Measurements from ENCODE around the gene TBK1. TPM values are rescaled to one million over a fixed set of nuclear protein-coding genes. Genes with fewer than 3 reads are reported as not detected.
A peak's percentile ranks its signal among the peaks of the same experiment; 100 is the strongest.

TBK1 gene
- total and polyA plus RNA-seq, 9 of the 15 experiments (the other 6 are each of a cell fraction or from before 2014, with no cell fraction given) = 20.4 to 42.0 (median 27.8) TPM

DNA sequence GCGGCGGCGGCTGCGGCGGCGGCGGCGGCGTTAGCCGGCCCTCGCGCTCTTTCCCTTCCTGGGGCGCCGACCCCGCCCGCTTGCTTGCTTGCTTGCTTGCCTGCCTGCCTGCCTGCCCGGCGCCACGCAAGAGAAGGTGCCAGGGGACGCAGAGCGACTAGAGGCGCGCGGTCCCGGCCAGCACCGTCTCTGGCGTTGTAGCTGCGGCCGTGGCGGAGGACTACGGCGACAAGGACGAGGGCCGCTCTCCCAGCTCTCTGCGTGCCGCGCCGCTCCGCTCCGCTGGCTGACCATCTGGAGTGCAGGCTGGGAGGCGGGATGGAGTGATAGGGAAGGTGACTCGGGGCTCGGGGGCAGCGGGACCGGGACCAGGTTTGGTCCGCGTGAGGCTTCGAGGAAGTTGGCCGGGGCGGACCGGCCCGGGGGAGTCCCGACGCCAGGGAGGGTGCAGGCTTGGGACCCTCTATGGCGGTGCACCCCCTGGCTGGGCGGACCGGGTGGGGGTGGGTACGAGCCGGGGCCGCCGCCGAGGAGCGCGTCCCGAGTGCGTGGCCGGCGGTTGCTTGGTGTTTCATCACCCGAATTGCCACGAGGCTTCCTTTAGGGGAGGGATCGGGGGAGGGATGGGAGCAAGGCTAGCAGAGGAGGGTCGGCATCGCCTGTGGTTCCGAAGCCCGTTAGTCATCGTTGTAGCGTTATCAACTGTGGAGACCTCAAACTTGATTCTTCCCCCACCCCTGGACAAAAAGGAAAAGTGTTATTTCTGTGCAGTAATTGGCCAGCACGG, 47.3 kb upstream of the TBK1 start (continued):
- no peak; a peak in 1 of 4 replicates for TF ChIP-seq ZMIZ1 (IDR thresholded peaks at IDR 0.05; ENCODE audit: low read depth in 2 of 2, low read length in 2 of 2)
- TF ChIP-seq ZBTB8A (IDR thresholded peaks at IDR 0.05; ENCODE audit: partially characterized antibody) = no peak
- no peak for TF ChIP-seq DACH1 (IDR thresholded peaks at IDR 0.05; ENCODE audit: partially characterized antibody)
- TF ChIP-seq, protein P1, sequence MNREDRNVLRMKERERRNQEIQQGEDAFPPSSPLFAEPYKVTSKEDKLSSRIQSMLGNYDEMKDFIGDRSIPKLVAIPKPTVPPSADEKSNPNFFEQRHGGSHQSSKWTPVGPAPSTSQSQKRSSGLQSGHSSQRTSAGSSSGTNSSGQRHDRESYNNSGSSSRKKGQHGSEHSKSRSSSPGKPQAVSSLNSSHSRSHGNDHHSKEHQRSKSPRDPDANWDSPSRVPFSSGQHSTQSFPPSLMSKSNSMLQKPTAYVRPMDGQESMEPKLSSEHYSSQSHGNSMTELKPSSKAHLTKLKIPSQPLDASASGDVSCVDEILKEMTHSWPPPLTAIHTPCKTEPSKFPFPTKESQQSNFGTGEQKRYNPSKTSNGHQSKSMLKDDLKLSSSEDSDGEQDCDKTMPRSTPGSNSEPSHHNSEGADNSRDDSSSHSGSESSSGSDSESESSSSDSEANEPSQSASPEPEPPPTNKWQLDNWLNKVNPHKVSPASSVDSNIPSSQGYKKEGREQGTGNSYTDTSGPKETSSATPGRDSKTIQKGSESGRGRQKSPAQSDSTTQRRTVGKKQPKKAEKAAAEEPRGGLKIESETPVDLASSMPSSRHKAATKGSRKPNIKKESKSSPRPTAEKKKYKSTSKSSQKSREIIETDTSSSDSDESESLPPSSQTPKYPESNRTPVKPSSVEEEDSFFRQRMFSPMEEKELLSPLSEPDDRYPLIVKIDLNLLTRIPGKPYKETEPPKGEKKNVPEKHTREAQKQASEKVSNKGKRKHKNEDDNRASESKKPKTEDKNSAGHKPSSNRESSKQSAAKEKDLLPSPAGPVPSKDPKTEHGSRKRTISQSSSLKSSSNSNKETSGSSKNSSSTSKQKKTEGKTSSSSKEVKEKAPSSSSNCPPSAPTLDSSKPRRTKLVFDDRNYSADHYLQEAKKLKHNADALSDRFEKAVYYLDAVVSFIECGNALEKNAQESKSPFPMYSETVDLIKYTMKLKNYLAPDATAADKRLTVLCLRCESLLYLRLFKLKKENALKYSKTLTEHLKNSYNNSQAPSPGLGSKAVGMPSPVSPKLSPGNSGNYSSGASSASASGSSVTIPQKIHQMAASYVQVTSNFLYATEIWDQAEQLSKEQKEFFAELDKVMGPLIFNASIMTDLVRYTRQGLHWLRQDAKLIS (CRISPR knock-in tag; IDR thresholded peaks at IDR 0.05) = peak; percentile 94; the same call in 1 of the 2 replicates
- TF ChIP-seq, protein P2, sequence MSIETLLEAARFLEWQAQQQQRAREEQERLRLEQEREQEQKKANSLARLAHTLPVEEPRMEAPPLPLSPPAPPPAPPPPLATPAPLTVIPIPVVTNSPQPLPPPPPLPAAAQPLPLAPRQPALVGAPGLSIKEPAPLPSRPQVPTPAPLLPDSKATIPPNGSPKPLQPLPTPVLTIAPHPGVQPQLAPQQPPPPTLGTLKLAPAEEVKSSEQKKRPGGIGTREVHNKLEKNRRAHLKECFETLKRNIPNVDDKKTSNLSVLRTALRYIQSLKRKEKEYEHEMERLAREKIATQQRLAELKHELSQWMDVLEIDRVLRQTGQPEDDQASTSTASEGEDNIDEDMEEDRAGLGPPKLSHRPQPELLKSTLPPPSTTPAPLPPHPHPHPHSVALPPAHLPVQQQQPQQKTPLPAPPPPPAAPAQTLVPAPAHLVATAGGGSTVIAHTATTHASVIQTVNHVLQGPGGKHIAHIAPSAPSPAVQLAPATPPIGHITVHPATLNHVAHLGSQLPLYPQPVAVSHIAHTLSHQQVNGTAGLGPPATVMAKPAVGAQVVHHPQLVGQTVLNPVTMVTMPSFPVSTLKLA (conservative IDR thresholded peaks at IDR 0.05) = peak; percentile 78 to 80
- no peak for TF ChIP-seq NELFE (IDR thresholded peaks at IDR 0.05; ENCODE audit: insufficient read depth, insufficient read length)
- no peak for TF ChIP-seq KDM2B (CRISPR knock-in tag; IDR thresholded peaks at IDR 0.05)
- TF ChIP-seq CBFA2T2 (conservative IDR thresholded peaks at IDR 0.05) = no peak
- peak; percentile 95 for TF ChIP-seq RBM22 (IDR thresholded peaks at IDR 0.05; ENCODE audit: low read depth, low read length, poor library complexity, severe bottlenecking)
- no peak for TF ChIP-seq XRCC3 (IDR thresholded peaks at IDR 0.05)
- TF ChIP-seq BRD4 (IDR thresholded peaks at IDR 0.05) = peak; percentile 99
- TF ChIP-seq ZBTB17 (CRISPR knock-in tag; IDR thresholded peaks at IDR 0.05) = peak; percentile 82; the same call in 1 of the 2 replicates
- TF ChIP-seq, protein P3, sequence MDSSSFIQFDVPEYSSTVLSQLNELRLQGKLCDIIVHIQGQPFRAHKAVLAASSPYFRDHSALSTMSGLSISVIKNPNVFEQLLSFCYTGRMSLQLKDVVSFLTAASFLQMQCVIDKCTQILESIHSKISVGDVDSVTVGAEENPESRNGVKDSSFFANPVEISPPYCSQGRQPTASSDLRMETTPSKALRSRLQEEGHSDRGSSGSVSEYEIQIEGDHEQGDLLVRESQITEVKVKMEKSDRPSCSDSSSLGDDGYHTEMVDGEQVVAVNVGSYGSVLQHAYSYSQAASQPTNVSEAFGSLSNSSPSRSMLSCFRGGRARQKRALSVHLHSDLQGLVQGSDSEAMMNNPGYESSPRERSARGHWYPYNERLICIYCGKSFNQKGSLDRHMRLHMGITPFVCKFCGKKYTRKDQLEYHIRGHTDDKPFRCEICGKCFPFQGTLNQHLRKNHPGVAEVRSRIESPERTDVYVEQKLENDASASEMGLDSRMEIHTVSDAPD (CRISPR knock-in tag; IDR thresholded peaks at IDR 0.05) = no peak
- TF ChIP-seq, protein P4, sequence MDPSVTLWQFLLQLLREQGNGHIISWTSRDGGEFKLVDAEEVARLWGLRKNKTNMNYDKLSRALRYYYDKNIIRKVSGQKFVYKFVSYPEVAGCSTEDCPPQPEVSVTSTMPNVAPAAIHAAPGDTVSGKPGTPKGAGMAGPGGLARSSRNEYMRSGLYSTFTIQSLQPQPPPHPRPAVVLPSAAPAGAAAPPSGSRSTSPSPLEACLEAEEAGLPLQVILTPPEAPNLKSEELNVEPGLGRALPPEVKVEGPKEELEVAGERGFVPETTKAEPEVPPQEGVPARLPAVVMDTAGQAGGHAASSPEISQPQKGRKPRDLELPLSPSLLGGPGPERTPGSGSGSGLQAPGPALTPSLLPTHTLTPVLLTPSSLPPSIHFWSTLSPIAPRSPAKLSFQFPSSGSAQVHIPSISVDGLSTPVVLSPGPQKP (CRISPR knock-in tag; IDR thresholded peaks at IDR 0.05) = no peak
- TF ChIP-seq CBX5 (IDR thresholded peaks at IDR 0.05; ENCODE audit: borderline replicate concordance, low read depth) = no peak
